Mucosa of descending colon (tissue), 3 donors: ENCODE results near the gene POLR2L. TPM values are rescaled to one million over a fixed set of nuclear protein-coding genes. Genes with fewer than 3 reads are reported as not detected.

ENCODE experiments used
- ATAC-seq: fragments of 200-7000 bp; cut with Tn5 transposase; one replicate; pipeline ENCODE4 v1.9.1; 2020; ENCODE audit warnings: mild to moderate bottlenecking, moderate library complexity
- DNase-seq, 3 donors: peaks; one replicate each; pipeline ENCODE4 v3.0.0-alpha.2; 2020
- H3K36me3 ChIP-seq: fragments of 200-600 bp; one replicate; pipeline ENCODE4 v1.8.0; 2021; ENCODE audit warnings: low read depth, mild to moderate bottlenecking
- H3K4me1 ChIP-seq: fragments of 200-600 bp; one replicate; pipeline ENCODE4 v1.8.0; 2021; ENCODE audit warnings: low read depth, mild to moderate bottlenecking
- H3K4me3 ChIP-seq: fragments of 200-600 bp; one replicate; pipeline ENCODE4 v1.8.0; 2021; ENCODE audit warnings: mild to moderate bottlenecking
- H3K9me3 ChIP-seq: fragments of 200-600 bp; one replicate; pipeline ENCODE4 v1.8.0; 2021; ENCODE audit warnings: mild to moderate bottlenecking
- CTCF ChIP-seq: fragments of 200-600 bp; IDR thresholded peaks from one replicate; pipeline ENCODE4 v1.8.0; 2022; ENCODE audit warnings: antibody characterized with exemption, mild to moderate bottlenecking
- intact Hi-C, 2 donors: fragments of 100-400 bp; cut with DNase I in 1 of 2; cut with micrococcal nuclease in 1 of 2; formaldehyde crosslinking; loops; one replicate each; pipeline versions ENCODE4 v1.11.0 to v1.11.1; 2022; cut with DNase I, micrococcal nuclease
- total RNA-seq, 3 donors: library from RNA; stranded (reverse); fragmentation: NEBNext Ultra II Directional in 2 of 3; extraction: Animal tissue kit (Norgen Biotek cat#: 25700) in 2 of 3; gene quantifications; one replicate each; pipeline versions ENCODE4 v1.2.1 to v1.2.4, GENCODE V29; 2021 to 2023
- donor health status: DM: no; HTN: no; CAD: no; lungs with moderate emphysema.
- donor health status: DM: no; HTN: no; CAD: no.
- donor health status: DM: no; HTN: yes; CAD: no.

The POLR2L gene
- total RNA-seq, 3 donors from 2014 or later: 67.1 to 86.8 (median 82.1) TPM

- DNase-seq: peak; percentile 98 to 99 (median 99)
- Histone ChIP-seq H3K4me3 (peak within 1 kb of the TSS; percentile 78), H3K4me1 (peaks cover 32% of the 10 kb centered on the region), H3K9me3 (no peaks in the 10 kb centered on the region), H3K36me3 (no peaks in the 10 kb centered on the region)
- peak; percentile 88 for ATAC-seq
- no peak for TF ChIP-seq CTCF
- intact Hi-C loops: no loop called here
These were observed 32.9 kb downstream of the POLR2L start, which contains the start of gene RPLP2 for GRCh38 chr11:809287-810039. Gene RPLP2, plus strand, starts transcription at chr11:809967. Its CDS starts 268 bp downstream, at chr11:810235.

GRCh38 chr11:808427-809286 is 33.7 kb downstream of the POLR2L start:
- Histone ChIP-seq H3K4me3 (peak overlapping the region; percentile 78), H3K4me1 (peaks cover 40% of the 10 kb centered on the region)
- intact Hi-C loops: no loop called here

GRCh38 chr11:804599-804964 is 37.7 kb downstream of the POLR2L start:
- intact Hi-C loops: no loop called here
- no peaks in the 10 kb centered on the region for H3K36me3 ChIP-seq
- DNase-seq: peak in 1 of 3 donors; percentile 63
- no peaks in the 10 kb centered on the region for H3K9me3 ChIP-seq
- no peak for ATAC-seq
- no peak for TF ChIP-seq CTCF
- no peak overlapping the region for H3K4me3 ChIP-seq
- H3K4me1 ChIP-seq: peaks cover 26% of the 10 kb centered on the region

More at GRCh38 chr11:808427-809286, 33.7 kb downstream of the POLR2L start:
- no peaks in the 10 kb centered on the region for H3K9me3 ChIP-seq
- no peak for TF ChIP-seq CTCF
- DNase-seq (peak in 1 of 3 donors; percentile 53), ATAC-seq (peak; percentile 1)
- H3K36me3 ChIP-seq: no peaks in the 10 kb centered on the region

- no peak for TF ChIP-seq CTCF
- ATAC-seq (no peak), DNase-seq (peak in 2 of 3 donors; percentile 51 to 68)
- Histone ChIP-seq H3K4me3 (no peak overlapping the region), H3K4me1 (peaks cover 26% of the 10 kb centered on the region), H3K9me3 (no peaks in the 10 kb centered on the region), H3K36me3 (no peaks in the 10 kb centered on the region)
- intact Hi-C loops: no loop called here
These were observed 38.3 kb downstream of the POLR2L start for GRCh38 chr11:803770-804598.

DNA sequence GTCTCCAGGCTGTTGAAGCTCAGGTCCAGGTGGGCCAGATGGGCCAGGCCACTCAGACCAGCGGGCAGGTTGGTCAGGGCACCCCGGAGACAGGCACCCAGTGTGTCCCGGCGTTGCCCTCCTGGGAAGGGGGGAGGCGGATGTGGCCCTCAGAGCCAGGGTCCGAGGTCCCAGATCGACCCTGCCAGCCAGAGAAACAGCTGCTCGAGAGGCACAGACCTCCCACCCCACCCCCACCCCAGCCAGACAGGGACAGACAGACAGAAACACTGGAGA is 38.9 kb downstream of the POLR2L start:
- TF ChIP-seq CTCF: no peak
- Histone ChIP-seq H3K4me3 (no peak overlapping the region), H3K9me3 (no peaks in the 10 kb centered on the region), H3K36me3 (no peaks in the 10 kb centered on the region), H3K4me1 (peaks cover 25% of the 10 kb centered on the region)
- ATAC-seq: no peak
- intact Hi-C loops: no loop called here
- no peak for DNase-seq
